Spinal cord (tissue), 10 donors: Measurements from ENCODE around the gene AK1. TPM values are rescaled to one million over a fixed set of nuclear protein-coding genes. Genes with fewer than 3 reads are reported as not detected.

Experiments
- DNase-seq, 6 donors: peaks; one replicate each; pipeline versions ENCODE4 v3.0.0 to v3.0.0-alpha.2; 2013 to 2015; ENCODE audit warnings: low spot score in 6 of 6, low read depth in 4 of 6
- H3K27ac ChIP-seq: one replicate; pipeline ENCODE4 v1.5.1; 2013; ENCODE audit warnings: low read depth, low read length, control low read depth
- H3K27me3 ChIP-seq: one replicate; pipeline ENCODE4 v1.6.1; 2013; ENCODE audit warnings: low read length; ENCODE audit not compliant: control insufficient read depth, insufficient read depth
- H3K36me3 ChIP-seq: one replicate; pipeline ENCODE4 v1.6.1; 2013; ENCODE audit warnings: low read length; ENCODE audit not compliant: control insufficient read depth, insufficient read depth
- H3K4me1 ChIP-seq: one replicate; pipeline ENCODE4 v1.6.1; 2013; ENCODE audit warnings: low read length; ENCODE audit not compliant: control insufficient read depth, insufficient read depth
- H3K4me3 ChIP-seq: one replicate; pipeline ENCODE4 v1.5.1; 2013; ENCODE audit warnings: low read depth, low read length, control low read depth
- H3K9me3 ChIP-seq: one replicate; pipeline ENCODE4 v1.6.1; 2013; ENCODE audit warnings: low read length; ENCODE audit not compliant: control insufficient read depth, insufficient read depth
- WGBS: methylation state at CpG from one replicate; pipeline ENCODE4 v1.1.5; 2013; ENCODE audit warnings: missing lambda C conversion rate; ENCODE audit not compliant: insufficient coverage; 5-methylcytosine and 5-hydroxymethylcytosine counted together
- polyA plus RNA-seq, 2 donors: library from polyadenylated mRNA; unstranded; fragments of 120-200 nt; gene quantifications; one replicate each; pipeline ENCODE4 v1.2.1, GENCODE V29; 2013; ENCODE audit not compliant: insufficient read length in 2 of 2
- total RNA-seq, 2 donors: library from RNA; depleted of rRNA in 1 of 2; stranded (reverse); fragments of 120-200 nt in 1 of 2; fragments of >200 nt in 1 of 2; gene quantifications; one replicate each; pipeline versions ENCODE4 v1.2.3 to v1.2.4, GENCODE V29; 2013 to 2014
- donor health status: healthy.

Gene AK1
- total and polyA plus RNA-seq, 4 donors = 48.0 to 297 (median 255) TPM

GRCh38 chr9:127912296-127912695 is 34.8 kb upstream of the AK1 start:
- no peaks in the 10 kb centered on the region for H3K27me3 ChIP-seq
- no peak for DNase-seq
- WGBS = 94% methylated on average over 31 of the region's 31 CpGs
- H3K9me3 ChIP-seq = no peaks in the 10 kb centered on the region
- no peak overlapping the region for H3K27ac ChIP-seq
- H3K4me1 ChIP-seq = peaks cover 27% of the 10 kb centered on the region
- H3K36me3 ChIP-seq = peaks cover 62% of the 10 kb centered on the region
- no peak overlapping the region for H3K4me3 ChIP-seq

- H3K4me3 ChIP-seq = no peak overlapping the region
- DNase-seq = peak in 2 of 6 donors; percentile 55 to 77
- peaks cover 69% of the 10 kb centered on the region for H3K36me3 ChIP-seq
- no peak overlapping the region for H3K27ac ChIP-seq
- no peaks in the 10 kb centered on the region for H3K9me3 ChIP-seq
- no peaks in the 10 kb centered on the region for H3K27me3 ChIP-seq
- WGBS = 71% methylated on average over 5 of the region's 6 CpGs
- H3K4me1 ChIP-seq = peaks cover 30% of the 10 kb centered on the region
These were observed 33.2 kb upstream of the AK1 start for GRCh38 chr9:127910613-127911205.

GRCh38 chr9:127909839-127910273 is 32.4 kb upstream of the AK1 start:
- H3K9me3 ChIP-seq = no peaks in the 10 kb centered on the region
- no peak overlapping the region for H3K27ac ChIP-seq
- H3K36me3 ChIP-seq = peaks cover 72% of the 10 kb centered on the region
- peaks cover 33% of the 10 kb centered on the region for H3K4me1 ChIP-seq
- H3K4me3 ChIP-seq = no peak overlapping the region
- H3K27me3 ChIP-seq = no peaks in the 10 kb centered on the region
- 84% methylated on average over 14 of the region's 17 CpGs for WGBS
- no peak for DNase-seq

GRCh38 chr9:127908660-127908926 is 31.1 kb upstream of the AK1 start:
- Histone ChIP-seq H3K36me3 (peaks cover 67% of the 10 kb centered on the region), H3K9me3 (no peaks in the 10 kb centered on the region), H3K4me1 (peaks cover 45% of the 10 kb centered on the region), H3K27ac (no peak overlapping the region), H3K4me3 (no peak overlapping the region), H3K27me3 (no peaks in the 10 kb centered on the region)
- DNase-seq = no peak
- 99% methylated on average over 10 of the region's 10 CpGs for WGBS

- Histone ChIP-seq H3K4me1 (peaks cover 50% of the 10 kb centered on the region), H3K27ac (no peak overlapping the region)
These were observed 30.6 kb upstream of the AK1 start for GRCh38 chr9:127907867-127908659.

GRCh38 chr9:127905788-127906191 is 28.3 kb upstream of the AK1 start:
- peak in 1 of 6 donors; percentile 40 for DNase-seq
- Histone ChIP-seq H3K9me3 (no peaks in the 10 kb centered on the region), H3K4me3 (no peak overlapping the region), H3K36me3 (peaks cover 44% of the 10 kb centered on the region), H3K27me3 (no peaks in the 10 kb centered on the region), H3K27ac (peak overlapping the region; percentile 82), H3K4me1 (peaks cover 48% of the 10 kb centered on the region)
- 68% methylated on average over 12 of the region's 12 CpGs for WGBS

More at GRCh38 chr9:127907867-127908659, 30.6 kb upstream of the AK1 start:
- no peak overlapping the region for H3K4me3 ChIP-seq
- H3K9me3 ChIP-seq = no peaks in the 10 kb centered on the region
- DNase-seq = no peak
- no peaks in the 10 kb centered on the region for H3K27me3 ChIP-seq
- peaks cover 64% of the 10 kb centered on the region for H3K36me3 ChIP-seq
- 82% methylated on average over 17 of the region's 35 CpGs for WGBS

- peak overlapping the region; percentile 82 for H3K27ac ChIP-seq
- no peaks in the 10 kb centered on the region for H3K9me3 ChIP-seq
- H3K36me3 ChIP-seq = peaks cover 39% of the 10 kb centered on the region
- 82% methylated on average over 4 of the region's 5 CpGs for WGBS
- no peak overlapping the region for H3K4me3 ChIP-seq
- H3K4me1 ChIP-seq = peaks cover 46% of the 10 kb centered on the region
- no peak for DNase-seq
- H3K27me3 ChIP-seq = no peaks in the 10 kb centered on the region
These were observed 27.7 kb upstream of the AK1 start for GRCh38 chr9:127905004-127905728.

- Histone ChIP-seq H3K27me3 (no peaks in the 10 kb centered on the region), H3K27ac (peak overlapping the region; percentile 82), H3K36me3 (peaks cover 33% of the 10 kb centered on the region), H3K9me3 (no peaks in the 10 kb centered on the region), H3K4me1 (peaks cover 52% of the 10 kb centered on the region), H3K4me3 (no peak overlapping the region)
- 43% methylated on average over 7 of the region's 12 CpGs for WGBS
- peak in 1 of 6 donors; percentile 64 for DNase-seq
These were observed 27.1 kb upstream of the AK1 start for GRCh38 chr9:127904561-127905003.

- no peaks in the 10 kb centered on the region for H3K27me3 ChIP-seq
- 57% methylated on average over 11 of the region's 17 CpGs for WGBS
- peak overlapping the region; percentile 82 for H3K27ac ChIP-seq
- peaks cover 55% of the 10 kb centered on the region for H3K4me1 ChIP-seq
- peaks cover 31% of the 10 kb centered on the region for H3K36me3 ChIP-seq
- DNase-seq = peak in 1 of 6 donors; percentile 50
- H3K4me3 ChIP-seq = no peak overlapping the region
- H3K9me3 ChIP-seq = no peaks in the 10 kb centered on the region
These were observed 26.3 kb upstream of the AK1 start for GRCh38 chr9:127903557-127904475.
